OCI-LY1 (cell line): ENCODE results near the gene BMP7.

Experiments
- H2AFZ ChIP-seq: fragments of 200-600 bp; sonication (generic), shearing (Covaris generic); 2 replicates; pipeline ENCODE4 v1.6.0; 2014; ENCODE audit warnings: antibody characterized with exemption, mild to moderate bottlenecking, low read length
- H3F3A ChIP-seq: fragments of 200-600 bp; sonication (generic), shearing (Covaris generic); 2 replicates; pipeline ENCODE4 v1.6.0; 2014; ENCODE audit warnings: mild to moderate bottlenecking, antibody characterized with exemption, low read length, moderate library complexity; ENCODE audit not compliant: insufficient read depth
- H3K27ac ChIP-seq: fragments of 200-600 bp; sonication (generic); 2 replicates; pipeline ENCODE4 v1.5.1; 2014; ENCODE audit warnings: low read length, mixed run types, mild to moderate bottlenecking, low read depth; ENCODE audit not compliant: poor library complexity, severe bottlenecking
- H3K27me3 ChIP-seq: fragments of 200-600 bp; sonication (generic); 2 replicates; pipeline ENCODE4 v1.6.0; 2014; ENCODE audit warnings: antibody characterized with exemption, mild to moderate bottlenecking, low read length, moderate library complexity; ENCODE audit not compliant: insufficient read depth
- H3K36me3 ChIP-seq: fragments of 200-600 bp; sonication (generic); 2 replicates; pipeline ENCODE4 v1.6.1; 2014; ENCODE audit warnings: mild to moderate bottlenecking, antibody characterized with exemption, low read length, moderate library complexity, mixed read lengths; ENCODE audit not compliant: insufficient read depth
- H3K4me1 ChIP-seq: fragments of 200-600 bp; sonication (generic); 2 replicates; pipeline ENCODE4 v1.5.1; 2014; ENCODE audit warnings: mild to moderate bottlenecking, low read length, moderate library complexity; ENCODE audit not compliant: insufficient read depth, severe bottlenecking
- H3K4me2 ChIP-seq: fragments of 200-600 bp; sonication (generic), shearing (Covaris generic); 2 replicates; pipeline ENCODE4 v1.6.1; 2014; ENCODE audit warnings: low read length
- H3K4me3 ChIP-seq: fragments of 200-600 bp; sonication (generic); 2 replicates; pipeline ENCODE4 v1.5.1; 2014; ENCODE audit warnings: low read length, low read depth, mild to moderate bottlenecking, mixed read lengths; ENCODE audit not compliant: poor library complexity, severe bottlenecking
- H3K79me2 ChIP-seq: fragments of 200-600 bp; shearing (Covaris generic); 2 replicates; pipeline ENCODE4 v1.6.1; 2016; ENCODE audit warnings: mixed run types, low read length, mixed read lengths; ENCODE audit not compliant: insufficient read depth
- H3K9ac ChIP-seq: fragments of 200-600 bp; sonication (generic), shearing (Covaris generic); 2 replicates; pipeline ENCODE4 v1.6.1; 2014; ENCODE audit warnings: mild to moderate bottlenecking, low read length, mixed read lengths
- H3K9me2 ChIP-seq: fragments of 200-600 bp; sonication (generic), shearing (Covaris generic); 2 replicates; pipeline ENCODE4 v1.6.1; 2014; ENCODE audit warnings: low read depth, mild to moderate bottlenecking, low read length, mixed read lengths
- H3K9me3 ChIP-seq: fragments of 200-600 bp; shearing (Covaris generic); 2 replicates; pipeline ENCODE4 v1.6.1; 2014; ENCODE audit warnings: low read length, mixed read lengths
- H4K20me1 ChIP-seq: fragments of 200-600 bp; sonication (generic), shearing (Covaris generic); 2 replicates; pipeline ENCODE4 v1.6.0; 2016; ENCODE audit warnings: mild to moderate bottlenecking, low read length; ENCODE audit not compliant: insufficient read depth
- EZH2 ChIP-seq: fragments of 200-600 bp; sonication (generic), shearing (Covaris generic); IDR thresholded peaks from 2 replicates; pipeline ENCODE4 v1.8.0; 2017; ENCODE audit warnings: borderline replicate concordance, mixed run types, mild to moderate bottlenecking, antibody characterized with exemption, low read length, moderate library complexity, mixed read lengths
- TF ChIP-seq, protein P1 (sequence below): fragments of 200-600 bp; sonication (generic), shearing (Covaris generic); IDR thresholded peaks from 2 replicates; pipeline ENCODE4 v1.5.1; 2017; ENCODE audit warnings: mild to moderate bottlenecking, antibody characterized with exemption, low read length, moderate library complexity, mixed read lengths

Gene BMP7

DNA sequence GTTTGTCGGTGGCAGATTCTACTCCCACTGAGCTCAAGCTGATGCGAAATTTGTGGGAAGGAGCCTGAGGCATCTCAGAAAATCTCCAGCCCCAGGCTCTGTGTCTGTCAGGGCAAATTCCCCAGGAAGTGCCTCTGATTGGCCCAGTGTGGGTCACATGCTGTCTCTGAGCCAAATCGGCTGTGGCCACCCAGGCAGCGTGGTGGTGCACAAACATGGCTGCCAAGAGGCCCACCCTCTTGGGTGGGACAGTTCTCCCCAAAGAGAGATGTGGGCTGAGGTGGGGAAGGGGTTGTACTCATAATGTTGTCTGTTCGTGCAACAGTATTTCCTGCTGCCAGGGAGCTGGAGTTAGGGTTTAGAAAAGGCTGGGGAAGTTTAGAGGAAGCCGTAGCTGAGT, 130.6 kb downstream of the BMP7 start:
- Histone ChIP-seq H3K9me2 (no peaks in the 10 kb centered on the region), H3K79me2 (no peaks in the 10 kb centered on the region), H3K4me2 (peak overlapping the region; percentile 39), H3K27me3 (peaks cover 13% of the 10 kb centered on the region; the same call in 1 of the 2 replicates), H3K27ac (no peak overlapping the region), H3K4me3 (peak overlapping the region; percentile 7), H3K4me1 (peaks cover 8% of the 10 kb centered on the region), H3K9ac (no peak overlapping the region), H3K36me3 (no peaks in the 10 kb centered on the region; the same call in 1 of the 2 replicates), H3K9me3 (no peaks in the 10 kb centered on the region), H3F3A (no peaks in the 10 kb centered on the region), H4K20me1 (no peaks in the 10 kb centered on the region), H2AFZ (peak overlapping the region; percentile 95; the same call in 1 of the 2 replicates)
- TF ChIP-seq, protein P1, sequence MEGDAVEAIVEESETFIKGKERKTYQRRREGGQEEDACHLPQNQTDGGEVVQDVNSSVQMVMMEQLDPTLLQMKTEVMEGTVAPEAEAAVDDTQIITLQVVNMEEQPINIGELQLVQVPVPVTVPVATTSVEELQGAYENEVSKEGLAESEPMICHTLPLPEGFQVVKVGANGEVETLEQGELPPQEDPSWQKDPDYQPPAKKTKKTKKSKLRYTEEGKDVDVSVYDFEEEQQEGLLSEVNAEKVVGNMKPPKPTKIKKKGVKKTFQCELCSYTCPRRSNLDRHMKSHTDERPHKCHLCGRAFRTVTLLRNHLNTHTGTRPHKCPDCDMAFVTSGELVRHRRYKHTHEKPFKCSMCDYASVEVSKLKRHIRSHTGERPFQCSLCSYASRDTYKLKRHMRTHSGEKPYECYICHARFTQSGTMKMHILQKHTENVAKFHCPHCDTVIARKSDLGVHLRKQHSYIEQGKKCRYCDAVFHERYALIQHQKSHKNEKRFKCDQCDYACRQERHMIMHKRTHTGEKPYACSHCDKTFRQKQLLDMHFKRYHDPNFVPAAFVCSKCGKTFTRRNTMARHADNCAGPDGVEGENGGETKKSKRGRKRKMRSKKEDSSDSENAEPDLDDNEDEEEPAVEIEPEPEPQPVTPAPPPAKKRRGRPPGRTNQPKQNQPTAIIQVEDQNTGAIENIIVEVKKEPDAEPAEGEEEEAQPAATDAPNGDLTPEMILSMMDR = no peak
- TF ChIP-seq EZH2 = no peak

- peaks cover 13% of the 10 kb centered on the region; the same call in 1 of the 2 replicates for H3K27me3 ChIP-seq
These were observed 131.6 kb downstream of the BMP7 start for GRCh38 chr20:57134804-57135203.

DNA sequence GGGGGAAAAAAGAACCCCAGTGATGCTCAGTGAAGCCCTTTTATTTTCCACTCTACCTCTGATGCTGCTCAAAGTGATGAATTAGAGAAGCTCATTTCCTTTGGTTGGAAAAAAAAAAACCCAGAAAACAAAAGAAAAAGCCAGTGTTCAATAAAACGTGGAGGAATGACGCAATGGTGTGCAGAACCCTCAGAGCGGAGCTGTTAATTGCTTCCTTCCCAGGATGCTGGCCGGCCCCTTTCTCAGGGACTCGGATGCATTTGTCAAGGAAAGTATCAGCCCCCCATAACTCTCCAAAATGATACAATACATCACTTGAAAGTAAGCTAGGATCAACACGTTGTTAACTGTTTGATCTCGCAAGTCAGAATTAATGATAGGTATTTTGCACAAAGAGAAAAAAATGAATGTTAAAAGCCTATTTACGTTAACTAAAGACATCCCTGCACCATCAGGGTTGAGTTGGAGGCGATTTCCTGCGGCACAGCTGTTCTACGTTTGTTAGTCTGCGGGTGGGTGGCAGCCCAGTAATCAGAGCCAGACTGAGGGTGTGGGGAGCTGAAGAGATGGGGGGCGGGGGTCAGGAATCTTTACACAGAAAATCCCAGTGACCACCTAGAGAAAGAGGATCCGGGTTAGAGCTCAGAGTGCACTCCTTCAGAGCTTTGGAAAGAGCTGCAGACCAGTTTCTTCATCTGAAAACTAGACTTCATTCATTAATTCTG, 132.4 kb downstream of the BMP7 start:
- H3K9me3 ChIP-seq = no peaks in the 10 kb centered on the region
- H2AFZ ChIP-seq = no peak overlapping the region
- TF ChIP-seq, protein P1 = no peak
- TF ChIP-seq EZH2 = no peak
- no peaks in the 10 kb centered on the region for H3K79me2 ChIP-seq
- H3K4me1 ChIP-seq = peaks cover 8% of the 10 kb centered on the region
- H3K27ac ChIP-seq = no peak overlapping the region
- no peak overlapping the region for H3K9ac ChIP-seq
- no peaks in the 10 kb centered on the region; the same call in 1 of the 2 replicates for H3K36me3 ChIP-seq
- no peaks in the 10 kb centered on the region for H4K20me1 ChIP-seq
- H3K4me3 ChIP-seq = no peak overlapping the region
- no peak overlapping the region for H3K4me2 ChIP-seq
- H3K27me3 ChIP-seq = peaks cover 13% of the 10 kb centered on the region; the same call in 1 of the 2 replicates
- no peaks in the 10 kb centered on the region for H3K9me2 ChIP-seq
- H3F3A ChIP-seq = no peaks in the 10 kb centered on the region

More at GRCh38 chr20:57134804-57135203, 131.6 kb downstream of the BMP7 start:
- H3F3A ChIP-seq = no peaks in the 10 kb centered on the region
- H3K4me3 ChIP-seq = no peak overlapping the region
- no peak overlapping the region for H2AFZ ChIP-seq
- H3K9me3 ChIP-seq = no peaks in the 10 kb centered on the region
- TF ChIP-seq, protein P1 = no peak
- TF ChIP-seq EZH2 = no peak
- no peaks in the 10 kb centered on the region; the same call in 1 of the 2 replicates for H3K36me3 ChIP-seq
- no peak overlapping the region for H3K4me2 ChIP-seq
- peaks cover 8% of the 10 kb centered on the region for H3K4me1 ChIP-seq
- H3K9ac ChIP-seq = no peak overlapping the region
- no peaks in the 10 kb centered on the region for H3K79me2 ChIP-seq
- no peaks in the 10 kb centered on the region for H3K9me2 ChIP-seq
- no peak overlapping the region for H3K27ac ChIP-seq
- no peaks in the 10 kb centered on the region for H4K20me1 ChIP-seq
